Measurements from ENCODE around the gene NEXN. TPM values are rescaled to one million over a fixed set of nuclear protein-coding genes. Genes with fewer than 3 reads are reported as not detected.
"Not testable (repeated sequence)": the region's sequence is repeated elsewhere in the genome, so short reads cannot be mapped to it uniquely, and the experiment has no call there.

NEXN gene
- total RNA-seq, 1 donor from 2014 or later, result 0.26 TPM

- FAIRE-seq, result no peak
- no peaks in the 10 kb centered on the region for H3K27me3 ChIP-seq (ENCODE audit: control insufficient read depth, insufficient read depth, low read length)
- no peak for TF ChIP-seq CTCF (IDR thresholded peaks at IDR 0.05; ENCODE audit: insufficient read depth, low read length, severe bottlenecking)
Observed at GRCh38 chr1:77906019-77906545, 17.7 kb downstream of the NEXN start.

GRCh38 chr1:77906624-77907023, 18.2 kb downstream of the NEXN start:
- no peak for TF ChIP-seq CTCF (IDR thresholded peaks at IDR 0.05; ENCODE audit: insufficient read depth, low read length, severe bottlenecking)
- H3K36me3 ChIP-seq (ENCODE audit: control insufficient read depth, insufficient read depth, low read length), result no peaks in the 10 kb centered on the region
- DNase-seq (ENCODE audit: low read depth) (no peak), FAIRE-seq (no peak)
- no peaks in the 10 kb centered on the region for H3K27me3 ChIP-seq (ENCODE audit: control insufficient read depth, insufficient read depth, low read length)
- H3K4me3 ChIP-seq (ENCODE audit: low read depth, low read length), result no peak overlapping the region

More at GRCh38 chr1:77906019-77906545, 17.7 kb downstream of the NEXN start:
- no peak for DNase-seq (ENCODE audit: low read depth)
- Histone ChIP-seq H3K36me3 (ENCODE audit: control insufficient read depth, insufficient read depth, low read length) (no peaks in the 10 kb centered on the region), H3K4me3 (ENCODE audit: low read depth, low read length) (no peak overlapping the region)

- TF ChIP-seq CTCF (IDR thresholded peaks at IDR 0.05; ENCODE audit: insufficient read depth, low read length, severe bottlenecking), result no peak
- Histone ChIP-seq H3K27me3 (ENCODE audit: control insufficient read depth, insufficient read depth, low read length) (no peaks in the 10 kb centered on the region), H3K4me3 (ENCODE audit: low read depth, low read length) (no peak overlapping the region), H3K36me3 (ENCODE audit: control insufficient read depth, insufficient read depth, low read length) (no peaks in the 10 kb centered on the region)
- FAIRE-seq (no peak), DNase-seq (ENCODE audit: low read depth) (no peak)
Observed at GRCh38 chr1:77910116-77910515, 21.7 kb downstream of the NEXN start.

- not testable (repeated sequence) for H3K36me3 ChIP-seq (ENCODE audit: control insufficient read depth, insufficient read depth, low read length); DNase-seq (ENCODE audit: low read depth); FAIRE-seq; H3K27me3 ChIP-seq (ENCODE audit: control insufficient read depth, insufficient read depth, low read length); H3K4me3 ChIP-seq (ENCODE audit: low read depth, low read length)
Observed at GRCh38 chr1:77918918-77919317, 30.5 kb downstream of the NEXN start.

- FAIRE-seq (no peak), DNase-seq (ENCODE audit: low read depth) (no peak)
- H3K27me3 ChIP-seq (ENCODE audit: control insufficient read depth, insufficient read depth, low read length), result no peaks in the 10 kb centered on the region
- H3K36me3 ChIP-seq (ENCODE audit: control insufficient read depth, insufficient read depth, low read length), result no peaks in the 10 kb centered on the region
- H3K4me3 ChIP-seq (ENCODE audit: low read depth, low read length), result no peak overlapping the region
- TF ChIP-seq CTCF (IDR thresholded peaks at IDR 0.05; ENCODE audit: insufficient read depth, low read length, severe bottlenecking), result no peak
Observed at GRCh38 chr1:77925518-77925917, 37.1 kb downstream of the NEXN start.

GRCh38 chr1:77925956-77926355, 37.5 kb downstream of the NEXN start:
- no peak for TF ChIP-seq CTCF (IDR thresholded peaks at IDR 0.05; ENCODE audit: insufficient read depth, low read length, severe bottlenecking)
- Histone ChIP-seq H3K36me3 (ENCODE audit: control insufficient read depth, insufficient read depth, low read length) (no peaks in the 10 kb centered on the region), H3K27me3 (ENCODE audit: control insufficient read depth, insufficient read depth, low read length) (no peaks in the 10 kb centered on the region), H3K4me3 (ENCODE audit: low read depth, low read length) (no peak overlapping the region)
- FAIRE-seq (no peak), DNase-seq (ENCODE audit: low read depth) (no peak)
